Epithelial cell of proximal tubule (primary cell): Measurements from ENCODE around the gene PNPO. TPM values are rescaled to one million over a fixed set of nuclear protein-coding genes. Genes with fewer than 3 reads are reported as not detected.

Source experiments
- DNase-seq: peaks from one replicate; pipeline ENCODE4 v3.0.0-alpha.2; 2011; ENCODE audit warnings: low read depth
- H3K4me3 ChIP-seq: 2 replicates; pipeline ENCODE4 v1.5.1; 2011; ENCODE audit warnings: low read depth, mild to moderate bottlenecking, low read length
- total RNA-seq: library from RNA; depleted of rRNA; stranded (reverse); fragments of >200 nt; gene quantifications from 2 replicates; pipeline ENCODE4 v1.2.3, GENCODE V29; 2015
- TF ChIP-seq, protein P1 (sequence below): conservative IDR thresholded peaks from 2 replicates; pipeline ENCODE4 v1.5.1; 2012; ENCODE audit warnings: low read depth, mild to moderate bottlenecking, low read length

The PNPO gene
- total RNA-seq, 1 donor from 2014 or later, result 39.5 TPM

DNA sequence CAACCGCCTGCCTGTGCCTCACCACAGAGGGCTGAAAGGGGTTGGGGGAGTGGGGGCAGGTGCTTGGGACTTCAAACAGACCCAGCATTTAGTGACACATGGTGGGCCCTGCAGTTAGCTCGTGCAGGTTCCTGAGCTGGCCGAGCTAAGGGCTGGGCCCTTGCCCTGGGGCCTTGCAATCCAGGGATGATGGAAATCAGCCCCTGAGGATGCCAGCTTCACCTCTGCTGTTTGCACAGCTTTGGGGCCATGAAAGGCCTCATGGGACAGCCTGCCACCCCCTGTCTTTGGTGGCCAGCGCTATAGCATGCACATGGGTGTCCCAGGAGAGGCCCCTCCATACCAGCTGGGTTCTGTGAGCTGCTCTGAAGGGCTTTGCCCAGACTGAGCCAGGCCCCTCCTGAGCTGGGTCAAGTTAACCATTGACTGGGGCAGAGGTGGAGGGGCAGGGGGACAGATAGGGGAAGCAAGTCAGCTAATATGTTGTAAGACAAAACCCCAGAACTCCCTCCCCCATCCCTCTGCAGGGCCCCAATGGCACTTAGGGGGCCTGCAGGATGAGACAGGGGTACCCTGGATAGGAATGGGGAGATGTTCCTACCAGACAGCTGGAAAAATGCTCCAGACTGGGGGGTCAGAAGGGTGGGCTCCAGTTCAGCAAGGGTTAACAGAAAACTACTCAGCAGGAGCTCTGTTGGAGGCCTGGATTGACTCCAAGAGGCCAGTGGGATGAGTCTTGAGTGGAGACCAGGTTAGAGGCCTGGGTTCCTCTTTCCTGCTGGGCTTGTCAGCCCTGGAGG, 15.6 kb downstream of the PNPO start:
- H3K4me3 ChIP-seq, result peak overlapping the region; percentile 44
- no peak for DNase-seq
- TF ChIP-seq, protein P1, sequence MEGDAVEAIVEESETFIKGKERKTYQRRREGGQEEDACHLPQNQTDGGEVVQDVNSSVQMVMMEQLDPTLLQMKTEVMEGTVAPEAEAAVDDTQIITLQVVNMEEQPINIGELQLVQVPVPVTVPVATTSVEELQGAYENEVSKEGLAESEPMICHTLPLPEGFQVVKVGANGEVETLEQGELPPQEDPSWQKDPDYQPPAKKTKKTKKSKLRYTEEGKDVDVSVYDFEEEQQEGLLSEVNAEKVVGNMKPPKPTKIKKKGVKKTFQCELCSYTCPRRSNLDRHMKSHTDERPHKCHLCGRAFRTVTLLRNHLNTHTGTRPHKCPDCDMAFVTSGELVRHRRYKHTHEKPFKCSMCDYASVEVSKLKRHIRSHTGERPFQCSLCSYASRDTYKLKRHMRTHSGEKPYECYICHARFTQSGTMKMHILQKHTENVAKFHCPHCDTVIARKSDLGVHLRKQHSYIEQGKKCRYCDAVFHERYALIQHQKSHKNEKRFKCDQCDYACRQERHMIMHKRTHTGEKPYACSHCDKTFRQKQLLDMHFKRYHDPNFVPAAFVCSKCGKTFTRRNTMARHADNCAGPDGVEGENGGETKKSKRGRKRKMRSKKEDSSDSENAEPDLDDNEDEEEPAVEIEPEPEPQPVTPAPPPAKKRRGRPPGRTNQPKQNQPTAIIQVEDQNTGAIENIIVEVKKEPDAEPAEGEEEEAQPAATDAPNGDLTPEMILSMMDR, result no peak

DNA sequence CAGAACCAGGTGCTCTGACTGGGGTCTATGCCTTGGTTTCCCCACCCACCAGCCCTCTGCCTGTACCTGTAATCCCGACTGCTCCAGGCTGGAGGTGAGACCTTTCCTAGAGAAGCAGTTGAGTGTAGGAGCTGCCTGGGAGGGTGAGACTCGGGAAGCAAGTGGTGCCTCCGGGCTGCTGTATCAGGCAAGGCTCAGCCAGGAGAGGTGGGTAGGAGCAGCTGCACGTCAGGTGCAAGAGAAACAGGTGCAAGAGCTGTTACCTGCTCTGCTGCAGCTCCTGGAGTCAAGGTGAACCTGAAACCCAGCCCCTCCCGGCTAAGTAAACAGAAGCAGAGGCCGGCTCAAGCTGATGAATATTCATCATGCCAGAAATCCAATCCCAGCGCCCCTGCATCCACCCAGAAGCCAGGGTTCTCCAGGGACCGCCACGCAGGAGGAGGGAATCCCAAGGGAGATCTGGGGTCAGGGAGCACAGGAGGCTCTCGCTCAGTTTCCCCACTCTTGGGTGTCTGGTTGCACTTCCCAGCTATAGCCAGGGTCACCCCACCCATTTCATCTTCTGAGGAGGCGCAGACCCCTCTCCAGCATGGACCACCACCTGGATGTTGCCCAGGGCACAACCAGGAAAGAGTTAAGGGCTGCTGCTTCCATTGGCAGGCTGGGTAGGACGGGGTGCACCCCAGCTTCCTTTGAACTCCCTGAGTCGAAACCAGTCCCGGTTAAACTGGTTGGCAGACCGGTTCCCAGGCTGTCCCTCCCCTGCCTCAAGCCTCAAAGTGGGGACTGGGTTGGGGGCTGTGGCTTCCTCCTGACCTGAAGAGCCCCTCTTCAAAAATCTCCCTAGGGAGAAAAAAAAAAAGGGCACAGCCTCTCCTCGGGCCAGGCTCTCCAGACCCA, 16.5 kb downstream of the PNPO start, which contains the start of gene PRR15L:
PRR15L (minus strand) TSS at position 293 of the 900 bp plus-strand sequence. CDS start 4,649 bp downstream, outside the sequence.
- H3K4me3 ChIP-seq, result peak within 1 kb of the TSS; percentile 44
- TF ChIP-seq, protein P1, result no peak
- DNase-seq, result no peak

DNA sequence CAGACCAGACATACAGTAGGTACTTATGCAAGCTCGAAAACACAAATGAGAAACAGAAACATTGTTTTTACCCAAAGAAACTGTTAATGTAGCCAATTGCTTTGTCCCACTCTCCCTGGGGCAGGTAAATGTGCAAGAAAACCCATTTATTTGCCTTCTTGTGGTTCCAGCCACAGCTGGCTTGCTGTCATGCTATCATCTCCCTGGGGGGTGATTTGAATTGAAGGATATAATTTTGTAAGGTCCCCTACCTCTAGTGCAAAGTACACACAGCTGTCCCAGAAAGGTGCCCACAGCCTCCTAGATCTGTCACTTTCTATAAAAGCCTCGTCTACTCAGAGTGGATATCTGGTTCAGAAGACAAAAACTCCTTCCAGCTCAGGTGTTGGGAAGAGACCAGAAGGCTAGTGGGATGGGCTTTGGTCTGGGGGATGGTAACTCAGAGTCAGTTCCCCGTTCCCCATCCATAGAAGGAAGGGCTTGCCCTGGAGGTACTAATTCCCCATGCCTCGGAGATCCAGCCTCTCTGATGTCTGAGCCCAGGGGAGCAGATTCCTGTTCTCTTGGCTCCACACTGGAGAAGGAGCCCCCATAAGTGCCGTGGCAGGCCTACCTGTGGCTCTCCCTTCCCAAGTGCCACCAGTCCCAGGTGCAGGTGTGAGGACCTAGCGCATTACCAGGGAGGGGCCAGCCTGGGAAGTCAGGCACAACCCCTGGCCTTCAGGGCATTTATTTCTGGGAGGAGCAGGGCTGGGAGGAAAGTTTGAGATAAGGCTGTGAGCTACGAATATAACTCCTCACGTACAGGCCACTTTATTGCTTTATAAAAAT, 18.7 kb downstream of the PNPO start:
- TF ChIP-seq, protein P1, result no peak
- H3K4me3 ChIP-seq, result no peak overlapping the region
- DNase-seq, result no peak

DNA sequence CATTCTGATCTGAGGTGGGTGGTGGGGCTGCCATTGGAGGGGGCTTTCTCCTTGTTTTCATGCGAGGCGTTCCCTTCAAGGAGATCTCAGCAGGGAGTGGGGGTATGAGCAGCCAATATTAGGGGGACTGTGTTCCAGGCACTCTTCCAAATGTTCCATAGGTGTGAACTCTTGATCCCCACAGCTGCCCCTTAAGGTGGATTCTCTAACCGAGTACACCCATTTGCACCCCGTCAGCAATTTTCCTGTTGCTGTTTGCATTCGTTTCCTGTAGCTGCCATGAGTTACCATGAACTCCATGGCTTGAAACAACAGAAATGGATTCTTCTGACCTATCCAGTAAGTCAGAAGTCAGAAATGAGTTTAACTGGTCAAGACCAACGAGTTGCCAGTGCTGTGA, 20.0 kb downstream of the PNPO start:
- no peak for DNase-seq
- TF ChIP-seq, protein P1, result no peak
- H3K4me3 ChIP-seq, result no peak overlapping the region

- no peak overlapping the region for H3K4me3 ChIP-seq
- no peak for DNase-seq
These were observed 21.5 kb downstream of the PNPO start for GRCh38 chr17:47962901-47963300.

DNA sequence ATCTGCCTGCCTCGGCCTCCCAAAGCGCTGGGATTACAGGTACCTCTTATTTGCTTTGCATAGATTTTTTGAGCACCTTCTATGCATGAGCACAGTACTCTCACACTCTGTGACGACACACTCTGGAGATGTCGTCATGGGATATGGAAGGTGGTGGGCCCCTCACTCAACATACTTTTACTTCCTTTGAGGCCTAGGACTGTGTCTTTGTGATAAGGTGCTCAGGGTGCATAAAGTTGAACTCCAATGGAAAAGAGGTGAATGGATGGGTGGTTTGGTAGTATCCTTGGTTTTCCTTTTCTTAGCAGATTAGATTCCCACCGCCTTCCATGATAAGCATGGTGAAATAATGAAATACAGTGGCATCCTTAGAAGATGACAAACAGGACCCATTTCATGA, 23.5 kb downstream of the PNPO start:
- H3K4me3 ChIP-seq, result no peak overlapping the region
- TF ChIP-seq, protein P1, result no peak
- DNase-seq, result no peak

More at GRCh38 chr17:47962901-47963300, 21.5 kb downstream of the PNPO start:
- TF ChIP-seq, protein P1, result no peak
